H1 (cell line): Measurements from ENCODE around the gene TRMT13. TPM values are rescaled to one million over a fixed set of nuclear protein-coding genes. Genes with fewer than 3 reads are reported as not detected.

ENCODE experiments used
- CTCF ChIA-PET: fragments of 300-600 bp; sonication (Branson Sonifier 250); formaldehyde crosslinking; loops from one replicate; lab custom pipeline; 2021; ENCODE audit not compliant: partially characterized antibody; lab: Charles Lee
- POLR2A ChIA-PET: fragments of 300-600 bp; sonication (Branson Sonifier 250); formaldehyde crosslinking; loops from one replicate; lab custom pipeline; 2021; ENCODE audit warnings: inconsistent platforms; ENCODE audit not compliant: partially characterized antibody; lab: Charles Lee
- DNase-seq, 2 experiments: peaks; one replicate each; pipeline versions ENCODE4 v3.0.0 to v3.0.0-alpha.2; 2010 to 2022; ENCODE audit warnings: low spot score in 2 of 2, low read depth in 1 of 2, mixed read lengths in 1 of 2
- FAIRE-seq: peaks from 2 replicates; lab custom pipeline; 2011; peaks lifted over from hg19 to GRCh38; lab: Jason Lieb, UNC
- H2AFZ ChIP-seq: 2 replicates; pipeline ENCODE4 v1.8.1; 2012; ENCODE audit warnings: low read length, inconsistent platforms
- H2AK5ac ChIP-seq: 2 replicates; pipeline ENCODE4 v1.6.1; 2013; ENCODE audit warnings: low read depth, low read length
- H2BK120ac ChIP-seq: replicated peaks from 2 replicates; pipeline ENCODE3; 2013; ENCODE audit warnings: low read depth, low read length, inconsistent platforms
- H2BK12ac ChIP-seq: 2 replicates; pipeline ENCODE4 v1.6.1; 2013; ENCODE audit warnings: low read depth, low read length
- H2BK15ac ChIP-seq: 2 replicates; pipeline ENCODE4 v1.6.1; 2013; ENCODE audit warnings: low read length
- H2BK20ac ChIP-seq: 2 replicates; pipeline ENCODE4 v1.6.1; 2013; ENCODE audit warnings: low read length
- H2BK5ac ChIP-seq: 2 replicates; pipeline ENCODE4 v1.6.1; 2013; ENCODE audit warnings: low read depth, low read length
- H3K14ac ChIP-seq: 2 replicates; pipeline ENCODE4 v1.6.1; 2013; ENCODE audit warnings: inconsistent platforms; ENCODE audit not compliant: insufficient read length
- H3K18ac ChIP-seq: 2 replicates; pipeline ENCODE4 v1.6.1; 2013; ENCODE audit warnings: low read length; ENCODE audit errors: extremely low read depth
- H3K23ac ChIP-seq: 2 replicates; pipeline ENCODE4 v1.6.1; 2013; ENCODE audit warnings: inconsistent platforms; ENCODE audit not compliant: insufficient read length
- H3K23me2 ChIP-seq: 2 replicates; pipeline ENCODE4 v1.6.1; 2013; ENCODE audit warnings: low read depth, low read length
- H3K27ac ChIP-seq: 2 replicates; pipeline ENCODE4 v1.6.1; 2011; ENCODE audit warnings: low read depth, low read length, inconsistent platforms
- H3K27me3 ChIP-seq, 4 experiments: replicated peaks in 1 of 4; 1 replicate in 1 of 4; 2 replicates in 3 of 4; pipeline versions ENCODE4 v1.6.1 to v1.8.1; 2011 to 2013; ENCODE audit warnings: low read length in 3 of 4, mild to moderate bottlenecking in 3 of 4, inconsistent platforms in 2 of 4, mixed read lengths in 2 of 4, moderate library complexity in 1 of 4; ENCODE audit not compliant: control insufficient read depth in 3 of 4, insufficient read depth in 3 of 4; ENCODE audit errors: extremely low read depth in 1 of 4
- H3K36me3 ChIP-seq, 4 experiments: 2 replicates each; pipeline versions ENCODE4 v1.6.1 to v1.8.1; 2011 to 2013; ENCODE audit warnings: mild to moderate bottlenecking in 4 of 4, low read length in 3 of 4, moderate library complexity in 2 of 4, control low read depth in 1 of 4, inconsistent platforms in 1 of 4; ENCODE audit not compliant: insufficient read depth in 4 of 4, control insufficient read depth in 2 of 4
- H3K4ac ChIP-seq: replicated peaks from 2 replicates; pipeline ENCODE3; 2013; ENCODE audit warnings: low read length, low read depth, mixed read lengths, inconsistent platforms; ENCODE audit not compliant: insufficient read length
- H3K4me1 ChIP-seq, 4 experiments: replicated peaks in 1 of 4; 1 replicate in 1 of 4; 2 replicates in 3 of 4; pipeline versions ENCODE4 v1.6.1 to v1.8.1; 2011 to 2013; ENCODE audit warnings: low read length in 3 of 4, inconsistent platforms in 2 of 4, mixed read lengths in 1 of 4; ENCODE audit not compliant: insufficient read depth in 4 of 4, control insufficient read depth in 3 of 4
- H3K4me2 ChIP-seq, 2 experiments: 2 replicates each; pipeline versions ENCODE4 v1.6.1 to v1.8.1; 2011 to 2013; ENCODE audit warnings: low read depth in 2 of 2, low read length in 2 of 2, control low read depth in 1 of 2, inconsistent platforms in 1 of 2, mild to moderate bottlenecking in 1 of 2; ENCODE audit not compliant: insufficient read depth in 1 of 2
- H3K4me3 ChIP-seq, 4 experiments: fragments of 200-600, 300-600 bp in 1 of 4; sonication (generic), shearing (Covaris generic), sonication (Bioruptor Twin) in 1 of 4; 2 replicates each; pipeline versions ENCODE4 v1.5.1 to v1.8.1; 2011 to 2016; ENCODE audit warnings: low read length in 4 of 4, low read depth in 3 of 4, control low read depth in 2 of 4, inconsistent platforms in 2 of 4, mild to moderate bottlenecking in 2 of 4, mixed read lengths in 1 of 4, moderate library complexity in 1 of 4; ENCODE audit not compliant: insufficient read depth in 2 of 4; ENCODE audit errors: extremely low read depth in 1 of 4
- H3K56ac ChIP-seq: replicated peaks from 2 replicates; pipeline ENCODE3; 2013; ENCODE audit warnings: low read depth, mild to moderate bottlenecking, mixed read lengths, low read length, inconsistent platforms; ENCODE audit not compliant: insufficient read length
- H3K79me1 ChIP-seq: 2 replicates; pipeline ENCODE4 v1.6.1; 2013; ENCODE audit warnings: low read depth, low read length, control low read depth
- H3K79me2 ChIP-seq, 2 experiments: 2 replicates each; pipeline versions ENCODE4 v1.6.1 to v1.8.1; 2012 to 2013; ENCODE audit warnings: low read length in 2 of 2, mild to moderate bottlenecking in 2 of 2, inconsistent platforms in 1 of 2; ENCODE audit not compliant: insufficient read depth in 2 of 2, control insufficient read depth in 1 of 2
- H3K9ac ChIP-seq, 4 experiments: replicated peaks in 1 of 4; 1 replicate in 1 of 4; 2 replicates in 3 of 4; pipeline versions ENCODE4 v1.6.1 to v1.8.1; 2011 to 2013; ENCODE audit warnings: low read depth in 3 of 4, low read length in 3 of 4, control low read depth in 2 of 4, mild to moderate bottlenecking in 2 of 4, moderate library complexity in 2 of 4, inconsistent platforms in 1 of 4; ENCODE audit errors: extremely low read depth in 1 of 4
- H3K9me3 ChIP-seq, 2 experiments: 2 replicates each; pipeline versions ENCODE4 v1.6.1 to v1.8.1; 2012 to 2013; ENCODE audit warnings: mild to moderate bottlenecking in 2 of 2, moderate library complexity in 2 of 2, control low read depth in 1 of 2, inconsistent platforms in 1 of 2, low read depth in 1 of 2, low read length in 1 of 2, mixed read lengths in 1 of 2; ENCODE audit not compliant: insufficient read depth in 2 of 2
- H4K20me1 ChIP-seq, 2 experiments: replicated peaks in 1 of 2; 2 replicates each; pipeline versions ENCODE3 to v1.8.1; 2011 to 2013; ENCODE audit warnings: inconsistent platforms in 2 of 2, low read length in 2 of 2, mild to moderate bottlenecking in 1 of 2; ENCODE audit not compliant: insufficient read depth in 2 of 2, control insufficient read depth in 1 of 2
- H4K5ac ChIP-seq: 2 replicates; pipeline ENCODE4 v1.6.1; 2013; ENCODE audit warnings: low read length, low read depth, mixed read lengths, inconsistent platforms; ENCODE audit not compliant: insufficient read length
- H4K8ac ChIP-seq: 2 replicates; pipeline ENCODE4 v1.8.0; 2013; ENCODE audit warnings: mild to moderate bottlenecking, moderate library complexity, low read length, inconsistent platforms; ENCODE audit not compliant: insufficient read depth; ENCODE audit errors: extremely low read depth
- H4K91ac ChIP-seq: replicated peaks from 2 replicates; pipeline ENCODE3; 2013; ENCODE audit warnings: low read length, mixed read lengths, inconsistent platforms; ENCODE audit not compliant: insufficient read length
- CREB1 ChIP-seq: IDR thresholded peaks from 2 replicates; pipeline ENCODE4 v1.6.1; 2012; ENCODE audit warnings: inconsistent platforms
- EP300 ChIP-seq, 2 experiments: IDR thresholded peaks; 1 replicate in 1 of 2; 2 replicates in 1 of 2; pipeline ENCODE4 v1.6.1; 2011 to 2012; ENCODE audit warnings: low read depth in 2 of 2, low read length in 2 of 2, mild to moderate bottlenecking in 2 of 2, borderline replicate concordance in 1 of 2, inconsistent platforms in 1 of 2, moderate library complexity in 1 of 2
- EZH2 ChIP-seq: fragments of 200-600 bp; sonication (generic); IDR thresholded peaks from 2 replicates; pipeline ENCODE4 v1.7.1; 2012; ENCODE audit warnings: low read depth, mild to moderate bottlenecking, moderate library complexity, low read length, inconsistent platforms; ENCODE audit not compliant: severe bottlenecking
- NANOG ChIP-seq: IDR thresholded peaks from 2 replicates; pipeline ENCODE4 v1.6.1; 2011; ENCODE audit warnings: low read length, low read depth, mild to moderate bottlenecking, inconsistent platforms; ENCODE audit not compliant: insufficient read depth, poor library complexity, severe bottlenecking
- NRF1 ChIP-seq: IDR thresholded peaks from 2 replicates; pipeline ENCODE4 v1.6.1; 2011; ENCODE audit warnings: mild to moderate bottlenecking, low read depth, low read length, improper control_type of control experiment
- RFX5 ChIP-seq: IDR thresholded peaks from 2 replicates; pipeline ENCODE4 v1.6.1; 2011; ENCODE audit warnings: low read depth, low read length, improper control_type of control experiment, borderline replicate concordance
- SIX5 ChIP-seq: IDR thresholded peaks from 2 replicates; pipeline ENCODE4 v1.6.1; 2011; ENCODE audit warnings: mild to moderate bottlenecking, low read depth, low read length
- TAF7 ChIP-seq: optimal IDR thresholded peaks from 2 replicates; pipeline ENCODE3; 2011; ENCODE audit warnings: low read depth, mild to moderate bottlenecking, inconsistent platforms, low read length, moderate library complexity, borderline replicate concordance
- WGBS, 2 experiments: shearing (Covaris generic) in 1 of 2; methylation state at CpG; one replicate each; pipeline versions ENCODE4 v1.1.6 to v1.1.7; 2013 to 2015; ENCODE audit warnings: low lambda C conversion rate in 2 of 2, mixed read lengths in 2 of 2, inconsistent platforms in 1 of 2, low coverage in 1 of 2, missing lambda C conversion rate in 1 of 2; ENCODE audit not compliant: insufficient replicate concordance in 2 of 2, insufficient coverage in 1 of 2, insufficient read length in 1 of 2; ENCODE audit errors: extremely low coverage in 1 of 2, missing lambda C conversion rate in 1 of 2; 5-methylcytosine and 5-hydroxymethylcytosine counted together
- polyA plus RNA-seq, 7 experiments: library from polyadenylated mRNA; depleted of rRNA in 3 of 7; stranded (reverse) in 5 of 7; unstranded in 2 of 7; fragments of >200 nt in 5 of 7; fragments of 200-250 nt in 2 of 7; gene quantifications; 1 replicate in 5 of 7; 2 replicates in 1 of 7; 4 replicates in 1 of 7; pipeline versions ENCODE4 v1.2.1 to v1.2.3, GENCODE V29; 2011 to 2013; ENCODE audit warnings: missing spikeins in 2 of 7, mixed read lengths in 2 of 7
- total RNA-seq: library from RNA; stranded (reverse); fragmentation: NEBNext Ultra II Directional; extraction: Animal tissue kit (Norgen Biotek cat#: 25700); gene quantifications from 2 replicates; pipeline ENCODE4 v1.2.1, GENCODE V29; 2021

TRMT13 gene
- total and polyA plus RNA-seq, 2 of the 8 experiments (the other 6 are each of a cell fraction or from before 2014, with no cell fraction given): 3.6 to 14.8 TPM

GRCh38 chr1:100089082-100089481 is 43.9 kb upstream of the TRMT13 start:
- H3K56ac ChIP-seq: no peak overlapping the region
- POLR2A ChIA-PET: no interaction called here
- FAIRE-seq: no peak

More at GRCh38 chr1:100089082-100089481, 43.9 kb upstream of the TRMT13 start:
- Histone ChIP-seq H3K23me2 (no peaks in the 10 kb centered on the region), H4K5ac (no peak overlapping the region), H3K23ac (no peak overlapping the region), H4K91ac (no peak overlapping the region), H3K27me3 (no peaks in the 10 kb centered on the region), H2AK5ac (no peak overlapping the region), H3K27ac (no peak overlapping the region), H3K36me3 (peaks cover 0 to 39% (median 6%) of the 10 kb centered on the region in 4 experiments; a peak in 2 of 8 replicates), H4K8ac (no peak overlapping the region), H2BK15ac (no peak overlapping the region), H2BK12ac (no peak overlapping the region), H3K9me3 (no peaks in the 10 kb centered on the region), H2BK5ac (no peak overlapping the region), H3K9ac (no peak overlapping the region), H3K79me2 (no peaks in the 10 kb centered on the region), H3K18ac (no peak overlapping the region), H3K4me3 (no peak overlapping the region), H3K14ac (no peak overlapping the region), H3K4me2 (no peak overlapping the region), H2BK20ac (no peak overlapping the region), H3K4ac (no peak overlapping the region), H4K20me1 (no peaks in the 10 kb centered on the region), H2AFZ (no peak overlapping the region), H3K4me1 (peaks cover 0 to 4% (median 0%) of the 10 kb centered on the region in 4 experiments; a peak in 1 of 7 replicates), H3K79me1 (no peaks in the 10 kb centered on the region), H2BK120ac (no peak overlapping the region)
- CTCF ChIA-PET: no interaction called here
- WGBS, 2 experiments: 89% methylated on average over 1 of the region's 1 CpG; no CpG with 5 or more reads in 1 of the 2 experiments
- TF ChIP-seq SIX5: no peak
- TF ChIP-seq NANOG: no peak
- no peak for TF ChIP-seq EP300 (IDR thresholded peaks at IDR 0.05; ENCODE audit: borderline replicate concordance in 1 of 2, low read depth in 2 of 2, low read length in 2 of 2)
- no peak for TF ChIP-seq RFX5
- no peak for TF ChIP-seq TAF7
- TF ChIP-seq EZH2: no peak
- no peak for TF ChIP-seq NRF1
- TF ChIP-seq CREB1: no peak
- DNase-seq: no peak
